Esophagus muscularis mucosa (tissue), 4 donors: Measurements from ENCODE around the gene SHISA6.

ENCODE experiments used
- CTCF ChIP-seq, 3 experiments: fragments of 200-600 bp in 2 of 3; fragments of 450-650 bp in 1 of 3; sonication (generic) in 2 of 3; IDR thresholded peaks; one replicate each; pipeline ENCODE4 v1.5.1; 2017 to 2019; ENCODE audit warnings: antibody characterized with exemption in 3 of 3, mild to moderate bottlenecking in 2 of 3, moderate library complexity in 1 of 3
- EP300 ChIP-seq: sonication (generic); formaldehyde crosslinking; IDR thresholded peaks from one replicate; pipeline ENCODE4 v1.6.1; 2017; ENCODE audit warnings: antibody characterized with exemption
- POLR2A ChIP-seq: fragments of 450-650 bp; IDR thresholded peaks from one replicate; pipeline ENCODE4 v1.6.1; 2017; ENCODE audit warnings: antibody characterized with exemption, moderate library complexity, mild to moderate bottlenecking, low read depth

- TF ChIP-seq CTCF (IDR thresholded peaks at IDR 0.05) (no peak), POLR2A (no peak), EP300 (no peak)
Measured at GRCh38 chr17:11252146-11252545, 11.1 kb downstream of the SHISA6 start.
